ENCODE measurements around the gene ABCA9. TPM values are rescaled to one million over a fixed set of nuclear protein-coding genes. Genes with fewer than 3 reads are reported as not detected.

Gene ABCA9
- total and polyA plus RNA-seq, 2 donors from 2014 or later, result 0.45 to 2.0 TPM

- TF ChIP-seq CTCF (IDR thresholded peaks at IDR 0.05; ENCODE audit: borderline replicate concordance, extremely low read depth, insufficient read depth), result no peak
- H3K36me3 ChIP-seq (ENCODE audit: control insufficient read depth in 2 of 3, insufficient read depth in 3 of 3, low read length in 3 of 3), result no peaks in the 10 kb centered on the region
- no peak overlapping the region for H3K9ac ChIP-seq (ENCODE audit: low read length in 3 of 3)
- no peak overlapping the region for H3K4me3 ChIP-seq (ENCODE audit: low read length in 3 of 3)
- FAIRE-seq (no peak), DNase-seq (no peak)
- no peaks in the 10 kb centered on the region for H3K27me3 ChIP-seq (ENCODE audit: control insufficient read depth, insufficient read depth, low read length)
- H3K9me3 ChIP-seq (ENCODE audit: control insufficient read depth in 2 of 3, insufficient read depth in 1 of 3, low read length in 3 of 3), result no peaks in the 10 kb centered on the region
- H3K4me1 ChIP-seq (ENCODE audit: control insufficient read depth in 2 of 3, insufficient read depth in 2 of 3, low read depth in 1 of 3, low read length in 3 of 3), result no peaks in the 10 kb centered on the region
- intact Hi-C loops (cut with DNase I), result no loop called here
- no peak overlapping the region for H3K27ac ChIP-seq (ENCODE audit: low read depth in 2 of 2, low read length in 2 of 2)
Measured at GRCh38 chr17:69043098-69043734, 17.5 kb downstream of the ABCA9 start.

- DNase-seq (no peak), FAIRE-seq (no peak)
- Histone ChIP-seq H3K27me3 (ENCODE audit: control insufficient read depth, insufficient read depth, low read length) (no peaks in the 10 kb centered on the region), H3K36me3 (ENCODE audit: control insufficient read depth in 2 of 3, insufficient read depth in 3 of 3, low read length in 3 of 3) (no peaks in the 10 kb centered on the region), H3K9me3 (ENCODE audit: control insufficient read depth in 2 of 3, insufficient read depth in 1 of 3, low read length in 3 of 3) (no peaks in the 10 kb centered on the region), H3K9ac (ENCODE audit: low read length in 3 of 3) (no peak overlapping the region), H3K4me1 (ENCODE audit: control insufficient read depth in 2 of 3, insufficient read depth in 2 of 3, low read depth in 1 of 3, low read length in 3 of 3) (no peaks in the 10 kb centered on the region), H3K27ac (ENCODE audit: low read depth in 2 of 2, low read length in 2 of 2) (no peak overlapping the region), H3K4me3 (ENCODE audit: low read length in 3 of 3) (no peak overlapping the region)
- no peak for TF ChIP-seq CTCF (IDR thresholded peaks at IDR 0.05; ENCODE audit: borderline replicate concordance, extremely low read depth, insufficient read depth)
- intact Hi-C loops (cut with DNase I), result no loop called here
Measured at GRCh38 chr17:69042308-69042707, 18.4 kb downstream of the ABCA9 start.

- no peak for FAIRE-seq
Measured at GRCh38 chr17:69031839-69032238, 28.9 kb downstream of the ABCA9 start.

More at GRCh38 chr17:69031839-69032238, 28.9 kb downstream of the ABCA9 start:
- intact Hi-C loops (cut with DNase I), result no loop called here
- no peaks in the 10 kb centered on the region for H3K9me3 ChIP-seq (ENCODE audit: control insufficient read depth in 2 of 3, insufficient read depth in 1 of 3, low read length in 3 of 3)
- H3K4me1 ChIP-seq (ENCODE audit: control insufficient read depth in 2 of 3, insufficient read depth in 2 of 3, low read depth in 1 of 3, low read length in 3 of 3), result no peaks in the 10 kb centered on the region
- TF ChIP-seq CTCF (IDR thresholded peaks at IDR 0.05; ENCODE audit: borderline replicate concordance, extremely low read depth, insufficient read depth), result no peak
- H3K27me3 ChIP-seq (ENCODE audit: control insufficient read depth, insufficient read depth, low read length), result no peaks in the 10 kb centered on the region
- no peaks in the 10 kb centered on the region for H3K36me3 ChIP-seq (ENCODE audit: control insufficient read depth in 2 of 3, insufficient read depth in 3 of 3, low read length in 3 of 3)
- H3K9ac ChIP-seq (ENCODE audit: low read length in 3 of 3), result no peak overlapping the region
- no peak overlapping the region for H3K27ac ChIP-seq (ENCODE audit: low read depth in 2 of 2, low read length in 2 of 2)
- DNase-seq, result no peak
- no peak overlapping the region for H3K4me3 ChIP-seq (ENCODE audit: low read length in 3 of 3)
